ENCODE measurements around the gene NAT16. TPM values are rescaled to one million over a fixed set of nuclear protein-coding genes. Genes with fewer than 3 reads are reported as not detected.

Gene NAT16
- total and polyA plus RNA-seq, 2 experiments from 2014 or later = 0.21 to 0.31 TPM

GRCh38 chr7:101217388-101218235, 37.5 kb upstream of the NAT16 start, which contains the start of the genes PLOD3 and ZNHIT1:
TSS of gene PLOD3 (minus strand) at chr7:101217581. CDS start at chr7:101217274, 307 bp downstream.
TSS of gene ZNHIT1 (plus strand) at chr7:101218165. CDS start at chr7:101218196, 31 bp downstream.
- peak; percentile 90 for ATAC-seq
- Histone ChIP-seq H3K36me3 (ENCODE audit: insufficient read depth) (no peaks in the 10 kb centered on the region), H3K9me2 (ENCODE audit: insufficient read depth) (no peaks in the 10 kb centered on the region), H2AFZ (peak within 1 kb of the TSS; percentile 66; the same call in 1 of the 2 replicates), H3K4me1 (ENCODE audit: insufficient read depth) (peaks cover 12% of the 10 kb centered on the region), H3F3A (replicated peaks; ENCODE audit: low read depth) (0 out of 2 replicates have a peak, but pooled peaks cover 3% of the 10 kb centered on the region), H4K20me1 (replicated peaks; ENCODE audit: insufficient read depth) (0 out of 2 replicates have a peak, but pooled peaks cover 4% of the 10 kb centered on the region), H3K27me3 (ENCODE audit: insufficient read depth) (no peaks in the 10 kb centered on the region), H3K27ac (ENCODE audit: low read depth) (no peak within 1 kb of the TSS), H3K4me3 (peak within 1 kb of the TSS; percentile 64), H3K79me2 (replicated peaks; ENCODE audit: insufficient read depth) (peaks cover 32% of the 10 kb centered on the region), H3K4me2 (peak within 1 kb of the TSS; percentile 80)
- H3K27me3 Mint-ChIP-seq (ENCODE audit: insufficient read depth, low read depth, poor library complexity) = peaks cover 17% of the 10 kb centered on the region
- H3K4me1 Mint-ChIP-seq = peaks cover 24% of the 10 kb centered on the region
- peaks cover 10% of the 10 kb centered on the region for H3K36me3 Mint-ChIP-seq (ENCODE audit: low read depth)
- no peaks in the 10 kb centered on the region for H3K9me3 Mint-ChIP-seq
- peak; percentile 60 for TF ChIP-seq POLR2AphosphoS5 (IDR thresholded peaks at IDR 0.05; ENCODE audit: low read depth)
- peak; percentile 74 for TF ChIP-seq CREB1 (CRISPR knock-in tag; IDR thresholded peaks at IDR 0.05; ENCODE audit: low read depth)
- TF ChIP-seq CTCF (conservative IDR thresholded peaks at IDR 0.05; ENCODE audit: low read depth in 2 of 2) = peak in 1 of 2 experiments; percentile 50; a peak in 2 of 4 replicates
- no peak for TF ChIP-seq ZNF331 (CRISPR knock-in tag; IDR thresholded peaks at IDR 0.05; ENCODE audit: low read depth)
- TF ChIP-seq ETS1 (IDR thresholded peaks at IDR 0.05) = peak; percentile 78
- TF ChIP-seq EZH2 (IDR thresholded peaks at IDR 0.05; ENCODE audit: low read depth, unreplicated experiment) = no peak
- peak; percentile 100 for DNase-seq (ENCODE audit: low spot score)
- peak within 1 kb of the TSS; percentile 97 for H3K4me3 Mint-ChIP-seq
- peak within 1 kb of the TSS; percentile 90 for H3K27ac Mint-ChIP-seq

DNA sequence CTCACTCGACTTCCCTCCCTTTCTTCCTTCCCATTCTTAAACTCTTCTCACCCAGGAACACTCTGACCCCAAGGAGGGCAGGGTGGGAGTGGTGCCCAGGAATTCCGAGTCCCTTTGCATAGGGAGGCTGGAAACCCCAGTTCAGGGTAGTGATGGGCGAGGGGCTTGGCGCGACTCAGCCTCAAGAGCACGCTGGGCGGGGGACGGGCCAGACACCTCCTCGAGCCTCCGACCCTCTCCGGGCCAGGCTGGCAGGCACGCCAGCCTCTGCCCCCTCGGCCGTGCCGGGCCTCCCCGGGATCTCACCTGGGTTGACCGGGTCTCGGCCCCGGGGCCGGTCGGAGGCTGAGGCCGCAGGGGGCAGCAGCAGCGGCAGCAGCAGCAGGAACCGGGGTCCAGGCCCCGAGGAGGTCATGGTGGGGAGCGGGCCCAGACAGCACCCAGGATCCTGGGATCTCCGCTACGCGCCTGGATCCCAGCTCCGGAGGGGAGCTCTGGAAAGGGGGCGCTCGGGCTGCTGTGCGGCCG, 36.8 kb upstream of the NAT16 start:
- Histone ChIP-seq H2AFZ (peak overlapping the region; percentile 66; the same call in 1 of the 2 replicates), H3K36me3 (ENCODE audit: insufficient read depth) (no peaks in the 10 kb centered on the region), H3K27me3 (ENCODE audit: insufficient read depth) (no peaks in the 10 kb centered on the region), H3K79me2 (replicated peaks; ENCODE audit: insufficient read depth) (peaks cover 32% of the 10 kb centered on the region), H3K9me2 (ENCODE audit: insufficient read depth) (no peaks in the 10 kb centered on the region), H3K4me3 (peak overlapping the region; percentile 64), H3K4me1 (ENCODE audit: insufficient read depth) (peaks cover 12% of the 10 kb centered on the region), H4K20me1 (replicated peaks; ENCODE audit: insufficient read depth) (0 out of 2 replicates have a peak, but pooled peaks cover 4% of the 10 kb centered on the region), H3K4me2 (peak overlapping the region; percentile 77), H3F3A (replicated peaks; ENCODE audit: low read depth) (0 out of 2 replicates have a peak, but pooled peaks cover 3% of the 10 kb centered on the region), H3K27ac (ENCODE audit: low read depth) (no peak overlapping the region)
- H3K27ac Mint-ChIP-seq = no peak overlapping the region
- peaks cover 5% of the 10 kb centered on the region for H3K36me3 Mint-ChIP-seq (ENCODE audit: low read depth)
- peak overlapping the region; percentile 97 for H3K4me3 Mint-ChIP-seq
- peaks cover 14% of the 10 kb centered on the region for H3K27me3 Mint-ChIP-seq (ENCODE audit: insufficient read depth, low read depth, poor library complexity)
- H3K4me1 Mint-ChIP-seq = peaks cover 20% of the 10 kb centered on the region; the same call in 2 of the 3 replicates
- DNase-seq (ENCODE audit: low spot score) (peak; percentile 58), ATAC-seq (peak; percentile 37)
- no peaks in the 10 kb centered on the region for H3K9me3 Mint-ChIP-seq
- no peak for TF ChIP-seq POLR2AphosphoS5 (IDR thresholded peaks at IDR 0.05; ENCODE audit: low read depth)
- no peak for TF ChIP-seq ZNF462 (CRISPR knock-in tag; IDR thresholded peaks at IDR 0.05)
